NCI-H2107 treated with DMSO at 0.1 percent for 48 hours (cell line): ENCODE data around the gene RAMAC.
"Not testable (repeated sequence)": the region's sequence is repeated elsewhere in the genome, so short reads cannot be mapped to it uniquely, and the experiment has no call there.

Experiments used
- DNase-seq: peaks from one replicate; lab custom pipeline; 2025; ENCODE audit not compliant: unreplicated experiment; lab: John Stamatoyannopoulos, UW

RAMAC gene

GRCh38 chr15:83012076-83012426, 26.0 kb downstream of the RAMAC start:
- no peak for DNase-seq

- DNase-seq = no peak
These were observed 26.6 kb downstream of the RAMAC start for GRCh38 chr15:83012636-83013035.

GRCh38 chr15:83014205-83014653, 28.2 kb downstream of the RAMAC start:
- no peak for DNase-seq

GRCh38 chr15:83015361-83015760, 29.4 kb downstream of the RAMAC start:
- DNase-seq = no peak

GRCh38 chr15:83016906-83017305, 30.9 kb downstream of the RAMAC start:
- no peak for DNase-seq

GRCh38 chr15:83018436-83018835, 32.4 kb downstream of the RAMAC start:
- DNase-seq = no peak

GRCh38 chr15:83030021-83030420, 44.0 kb downstream of the RAMAC start:
- DNase-seq = no peak

GRCh38 chr15:83031234-83031633, 45.2 kb downstream of the RAMAC start:
- DNase-seq = not testable (repeated sequence)

- DNase-seq = no peak
These were observed 50.2 kb downstream of the RAMAC start for GRCh38 chr15:83036253-83036652.

- DNase-seq = no peak
These were observed 53.2 kb downstream of the RAMAC start for GRCh38 chr15:83039206-83039605.
